Activated naive CD4-positive, alpha-beta T cell (primary cell): ENCODE data around the gene RPTOR.
A peak's percentile ranks its signal among the peaks of the same experiment; 100 is the strongest.
"Not testable (repeated sequence)": the region's sequence is repeated elsewhere in the genome, so short reads cannot be mapped to it uniquely, and the experiment has no call there.

ENCODE experiments used
- DNase-seq, 4 experiments: peaks; one replicate each; lab custom pipeline; 2025; lab: John Stamatoyannopoulos, UW

The RPTOR gene

DNA sequence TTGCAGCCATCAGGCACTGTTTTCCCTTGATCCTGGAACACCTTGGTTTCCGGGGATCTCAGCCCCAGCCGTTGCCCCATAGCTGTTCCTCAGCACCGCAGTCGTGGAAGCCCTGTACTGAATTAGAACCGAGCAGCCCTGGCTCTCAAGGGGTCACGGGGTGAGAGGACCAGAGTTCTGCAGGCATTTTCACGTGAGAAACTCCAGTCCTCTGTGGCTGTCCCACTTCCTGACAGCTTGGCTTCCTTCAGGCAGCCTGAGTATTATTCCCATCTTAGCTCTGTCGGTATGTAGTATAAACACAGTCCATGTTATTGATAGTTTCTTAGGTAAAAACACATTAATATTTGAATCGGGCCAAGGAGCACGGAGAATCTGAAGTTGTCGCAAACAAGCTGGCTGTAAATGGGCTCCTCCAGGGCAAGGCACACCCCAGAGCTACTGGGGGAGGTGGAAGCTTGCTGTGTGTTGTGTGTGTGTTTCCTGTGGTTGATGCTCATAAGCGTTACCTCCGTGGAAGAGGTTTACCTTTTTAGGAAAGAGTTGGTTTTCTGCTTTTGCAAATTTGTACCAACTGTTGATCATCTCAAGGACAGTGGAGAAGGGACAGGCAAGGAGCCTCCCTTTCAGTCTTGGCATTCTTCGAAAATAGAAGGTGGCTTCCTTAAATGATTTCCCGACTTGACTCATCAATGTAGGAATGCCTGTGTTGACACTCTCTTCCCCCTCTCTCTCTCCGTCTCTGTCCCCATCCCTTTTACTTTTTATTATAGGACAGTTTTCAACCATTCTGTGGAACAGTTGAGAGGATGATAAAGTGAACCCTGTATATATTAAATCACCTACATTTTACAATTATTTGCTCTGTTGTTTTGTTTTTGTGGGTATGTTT lies 238.1 kb downstream of the RPTOR start:
- DNase-seq, result peak in 1 of 4 experiments; percentile 33

DNA sequence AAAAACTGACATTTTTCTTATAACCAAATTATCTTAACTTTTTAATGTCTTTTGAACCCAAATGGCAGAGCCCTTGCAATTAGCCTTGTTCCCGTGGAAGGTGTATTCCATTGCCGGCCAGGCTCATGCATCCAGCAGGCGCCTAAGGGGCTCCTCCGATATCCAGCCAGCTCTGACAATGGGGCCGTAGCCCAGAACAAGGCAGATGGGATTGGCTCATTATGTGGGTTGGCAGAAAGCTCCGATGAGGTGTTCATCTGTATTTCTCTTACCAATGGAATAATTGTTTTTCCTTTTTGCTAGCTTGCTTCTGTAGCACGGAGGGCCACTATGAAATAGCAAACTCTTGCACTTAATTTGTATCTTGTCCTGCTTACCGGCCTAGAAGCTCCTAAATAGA lies 238.8 kb downstream of the RPTOR start:
- no peak for DNase-seq

DNA sequence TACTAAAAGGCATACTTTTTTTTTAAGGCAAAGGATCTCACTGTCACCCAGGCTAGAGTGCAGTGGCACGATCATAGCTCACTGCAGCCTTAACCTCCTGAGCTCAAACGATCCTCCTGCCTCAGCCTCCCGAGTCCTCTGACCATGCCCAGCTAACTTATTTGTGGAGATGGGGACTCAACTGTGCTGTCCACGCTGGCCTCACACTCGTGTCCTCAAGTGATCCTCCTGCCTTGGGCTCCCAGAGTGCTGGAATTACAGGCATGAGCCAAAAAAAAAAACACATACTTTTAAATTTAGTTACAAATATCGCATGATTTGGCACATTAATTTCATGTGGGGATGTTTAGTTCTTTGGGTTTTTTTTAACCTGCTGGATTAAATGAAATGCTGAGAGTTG lies 239.3 kb downstream of the RPTOR start:
- no peak for DNase-seq

- DNase-seq, result no peak
Measured at GRCh38 chr17:80785477-80786178, 241.0 kb downstream of the RPTOR start.

DNA sequence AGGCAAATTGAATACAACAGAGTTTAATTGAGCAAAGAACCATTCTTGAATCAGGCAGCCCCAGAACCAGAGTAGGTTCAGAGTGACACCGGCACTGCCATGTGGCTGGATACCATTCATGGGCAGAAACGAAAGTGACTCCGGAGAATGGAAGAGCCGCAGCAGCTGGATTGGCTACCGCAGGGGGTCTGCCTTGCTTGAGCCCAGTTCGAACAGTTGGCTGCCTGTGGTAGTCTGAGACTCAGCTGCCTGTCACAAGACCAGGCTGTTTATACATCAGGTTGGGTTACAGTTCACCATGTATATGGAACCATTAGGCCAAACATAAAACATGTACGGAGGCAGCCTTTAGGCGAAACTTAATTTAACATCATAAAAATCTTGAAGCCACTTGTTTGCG lies 241.8 kb downstream of the RPTOR start:
- no peak for DNase-seq

DNA sequence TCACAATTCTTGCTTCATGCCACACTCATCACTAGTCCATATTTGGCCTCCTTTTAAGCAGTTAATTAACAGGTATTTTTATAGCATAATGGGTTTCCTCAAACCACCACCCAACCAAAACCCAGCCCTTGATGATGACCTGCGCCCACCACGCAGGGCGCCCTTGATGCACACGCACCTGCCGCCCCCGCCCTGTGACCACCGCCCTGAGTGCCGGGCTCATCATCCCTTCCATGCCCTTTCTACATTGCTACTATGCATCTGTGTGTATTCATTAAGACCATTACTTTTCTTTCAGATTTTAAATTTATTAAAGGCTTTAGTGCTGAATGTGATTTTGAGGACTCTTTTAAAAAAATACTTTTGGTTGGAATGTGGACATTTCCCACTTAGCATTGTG lies 242.2 kb downstream of the RPTOR start:
- DNase-seq, result no peak

DNA sequence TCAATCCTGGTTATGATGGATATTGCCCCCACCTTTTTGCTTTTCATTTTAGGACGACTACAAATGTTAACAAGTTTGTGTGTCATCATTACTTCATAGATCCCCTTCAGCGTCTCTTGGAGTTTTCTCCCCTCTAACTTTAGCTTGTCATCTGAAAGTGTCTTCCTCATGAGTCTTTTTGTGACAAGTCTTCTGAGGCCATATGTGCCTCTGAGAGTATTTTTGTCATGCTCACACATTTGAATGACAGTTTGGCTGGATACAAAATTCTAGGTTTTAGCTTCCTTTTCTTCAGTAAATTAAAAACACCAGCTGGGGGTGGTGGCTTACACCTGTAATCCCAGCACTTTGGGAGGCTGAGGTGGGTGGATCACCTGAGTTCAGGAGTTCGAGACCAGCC lies 243.2 kb downstream of the RPTOR start:
- DNase-seq, result no peak

DNA sequence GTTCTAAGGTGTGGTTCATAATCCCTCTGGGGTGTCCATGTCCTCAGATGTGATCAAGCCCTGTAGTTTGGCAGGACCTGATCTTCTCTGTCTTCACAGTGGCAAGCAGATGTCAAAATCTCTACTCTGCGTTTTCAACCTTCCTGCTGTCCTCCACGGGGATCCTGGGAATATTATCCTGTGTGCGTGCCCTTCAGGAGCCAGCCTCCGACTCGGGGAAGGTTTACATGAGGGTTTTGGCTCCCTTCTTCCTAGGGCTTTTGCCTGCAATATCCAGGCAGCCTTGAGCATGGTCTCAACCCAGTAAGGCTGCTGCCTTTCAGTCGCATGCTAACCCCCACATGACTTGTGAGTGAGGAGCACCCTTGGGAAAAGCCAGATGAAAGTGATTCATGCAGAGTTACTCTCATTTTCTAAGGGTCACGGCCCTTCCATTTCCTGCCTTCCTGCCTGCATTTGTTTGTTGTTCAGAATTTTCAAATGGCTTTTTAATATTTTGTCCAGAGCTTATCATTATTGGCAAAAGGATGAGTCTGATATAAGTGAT lies 244.8 kb downstream of the RPTOR start:
- DNase-seq, result no peak

- DNase-seq, result peak in 1 of 4 experiments; percentile 30
Measured at GRCh38 chr17:80790021-80790765, 245.6 kb downstream of the RPTOR start.

- DNase-seq, result no peak
Measured at GRCh38 chr17:80790981-80791742, 246.5 kb downstream of the RPTOR start.

- no peak for DNase-seq
Measured at GRCh38 chr17:80791758-80792284, 247.2 kb downstream of the RPTOR start.

- no peak for DNase-seq
Measured at GRCh38 chr17:80792373-80792781, 247.7 kb downstream of the RPTOR start.

DNA sequence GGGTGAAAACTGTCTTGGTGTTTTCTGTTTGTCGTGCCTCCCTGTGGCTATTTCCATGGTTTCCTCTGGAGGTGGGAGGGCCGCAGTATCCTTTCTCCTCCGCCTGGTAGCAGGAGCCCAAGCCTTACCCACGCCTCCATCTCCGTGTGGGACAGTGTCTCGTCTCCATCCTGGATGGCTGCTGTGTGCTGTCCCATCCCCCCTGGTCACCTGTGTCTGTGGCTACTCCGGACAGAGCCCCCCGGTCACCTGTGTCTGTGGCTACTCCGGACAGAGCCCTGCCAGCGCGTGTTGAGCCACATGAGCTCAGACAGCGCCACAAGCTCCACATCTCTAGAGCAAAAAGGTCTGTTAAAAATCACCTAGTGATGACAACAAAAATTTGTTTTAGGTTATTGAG lies 248.8 kb downstream of the RPTOR start:
- DNase-seq, result no peak

GRCh38 chr17:80793851-80794267 lies 249.2 kb downstream of the RPTOR start:
- DNase-seq, result no peak

DNA sequence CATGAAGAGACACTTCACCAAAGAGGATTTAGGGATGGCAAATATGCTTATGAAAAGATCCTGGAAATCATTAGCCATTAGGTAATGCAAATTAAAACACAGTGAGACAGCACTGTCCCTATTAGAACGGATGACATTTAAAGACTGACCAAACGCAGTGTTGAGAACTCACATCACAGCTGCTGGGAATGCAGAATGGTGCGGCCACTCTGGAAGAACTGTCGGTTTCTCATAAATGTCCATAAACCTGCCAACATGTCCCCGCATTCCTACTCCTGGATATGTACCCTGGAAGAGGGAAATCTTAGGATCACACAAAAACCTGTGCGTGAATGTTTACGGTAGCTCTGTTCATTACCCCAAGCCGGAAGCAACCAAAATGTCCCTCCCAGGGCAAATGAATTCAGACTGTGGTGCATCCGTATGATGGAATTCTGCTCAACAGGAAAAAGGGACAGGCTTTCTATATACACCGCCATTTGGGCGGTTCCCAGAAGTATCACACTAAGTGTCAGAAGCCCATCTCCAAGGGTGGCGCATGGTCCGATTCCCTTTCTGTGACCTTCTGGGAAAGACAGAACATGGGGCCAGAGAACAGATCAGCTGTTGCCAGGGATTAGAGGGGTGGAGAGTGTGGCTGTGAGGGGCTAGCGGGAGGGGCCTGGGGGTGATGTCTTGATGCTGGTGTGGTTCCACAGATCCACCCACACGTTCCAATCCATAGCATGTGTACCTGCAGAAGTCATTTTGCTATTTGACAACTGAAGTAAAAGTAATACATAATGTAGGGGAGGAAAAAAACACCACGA lies 249.8 kb downstream of the RPTOR start:
- DNase-seq, result no peak

- no peak for DNase-seq
Measured at GRCh38 chr17:80795090-80795580, 250.5 kb downstream of the RPTOR start.

GRCh38 chr17:80795754-80796153 lies 251.1 kb downstream of the RPTOR start:
- no peak for DNase-seq

DNA sequence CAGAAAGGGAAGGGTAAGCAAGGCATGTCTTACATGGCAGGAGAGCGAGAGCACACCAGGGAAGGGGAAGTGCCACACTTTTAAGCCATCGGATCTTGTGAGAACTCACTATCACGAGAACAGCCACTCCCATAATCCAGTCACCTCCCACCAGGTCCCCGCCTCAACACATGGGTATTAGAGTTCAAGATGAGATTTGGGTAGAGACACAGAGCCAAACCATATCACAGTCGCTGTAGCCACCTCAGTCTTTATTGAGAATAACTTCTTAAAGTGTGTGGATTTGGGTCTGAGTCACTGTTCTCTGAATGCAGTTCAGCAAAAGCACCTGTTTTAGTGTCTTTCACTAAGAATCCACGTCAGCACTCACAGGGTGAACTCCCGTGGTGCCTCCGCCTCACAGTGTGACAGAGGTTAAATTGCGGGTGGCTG lies 251.8 kb downstream of the RPTOR start:
- no peak for DNase-seq

DNA sequence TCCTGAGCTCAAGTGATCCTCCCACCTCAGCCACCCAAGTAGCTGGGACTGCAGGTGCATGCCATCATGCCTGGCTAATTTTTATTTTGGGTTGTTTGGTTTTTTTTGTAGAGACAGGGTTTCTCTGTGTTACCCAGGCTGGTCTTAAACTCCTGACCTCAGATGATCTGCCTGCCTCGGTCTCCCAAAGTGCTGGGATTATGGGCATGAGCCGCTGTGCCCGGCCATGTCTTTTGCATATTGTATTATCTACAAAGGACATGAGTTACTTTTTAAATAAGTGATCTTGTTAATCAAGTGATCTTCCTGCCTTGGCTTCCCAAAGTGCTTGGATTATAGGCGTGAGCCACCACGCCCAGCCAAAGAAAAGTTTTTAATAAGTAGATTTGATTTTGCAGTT lies 252.6 kb downstream of the RPTOR start:
- not testable (repeated sequence) for DNase-seq
